ENCODE results near the gene KCNT1. TPM values are rescaled to one million over a fixed set of nuclear protein-coding genes. Genes with fewer than 3 reads are reported as not detected.

KCNT1 gene
- total RNA-seq, 1 experiment from 2014 or later = not detected

DNA sequence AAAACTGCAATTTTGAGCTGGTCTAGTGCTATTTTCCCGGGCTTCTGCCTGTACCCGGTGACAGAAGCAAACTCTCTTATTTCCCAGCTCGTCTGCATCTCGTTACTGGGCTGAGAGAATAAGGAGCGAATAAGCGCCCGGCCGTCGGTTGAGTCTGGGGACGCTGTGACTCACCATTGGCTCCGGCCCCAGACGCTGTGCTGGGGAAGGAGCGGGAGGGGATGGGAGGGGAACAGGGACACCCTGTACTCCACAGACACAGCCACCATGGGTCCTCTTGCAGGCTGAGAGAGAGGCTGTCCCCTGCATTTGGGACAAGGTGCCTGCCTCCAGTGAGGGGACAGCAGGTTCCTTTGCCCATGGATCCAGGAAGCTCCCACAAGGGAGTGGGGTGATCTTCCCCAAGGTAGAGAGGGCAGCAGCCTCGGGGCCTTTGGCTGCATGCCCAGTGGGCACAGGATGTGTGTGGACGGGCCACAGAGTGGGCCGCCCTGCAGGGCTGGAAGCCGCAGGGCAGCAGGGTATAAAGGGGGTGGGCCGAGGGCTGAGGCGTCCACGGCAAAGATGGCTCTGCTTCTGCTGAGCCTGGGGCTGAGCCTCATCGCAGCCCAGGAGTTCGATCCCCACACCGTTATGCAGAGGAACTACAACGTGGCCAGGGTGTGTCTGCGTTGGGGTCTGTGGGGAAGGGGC lies 39.1 kb upstream of the KCNT1 start, which contains the start of gene LCN9:
Gene LCN9 (plus strand): TSS at position 552 of the 693 bp plus-strand sequence. CDS start 13 bp downstream, at position 565.
- CTCF ChIA-PET = no interaction called here

DNA sequence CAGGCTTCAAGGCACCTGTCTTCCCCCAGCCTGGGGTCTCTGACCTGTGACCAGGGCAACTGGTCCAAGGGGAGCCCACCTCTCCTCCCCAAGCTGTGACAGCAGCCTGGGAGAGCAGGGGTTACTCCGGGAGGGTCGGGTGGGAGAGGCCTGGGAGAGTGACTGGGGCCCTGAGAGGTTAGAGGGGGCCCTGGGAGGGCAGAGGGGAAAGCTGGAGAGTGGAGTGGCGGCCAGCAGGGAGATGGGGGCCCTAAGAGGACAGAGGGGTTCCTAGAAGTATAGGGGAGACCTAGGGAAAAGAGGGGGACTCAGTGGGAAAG lies 38.6 kb upstream of the KCNT1 start:
- peaks cover 92% of the 10 kb centered on the region for H3K27me3 ChIP-seq (ENCODE audit: insufficient read depth, low read depth)
- H3K4me3 ChIP-seq = no peak overlapping the region
- no peaks in the 10 kb centered on the region for H3F3A ChIP-seq (ENCODE audit: insufficient read depth, low read depth)
- POLR2A ChIA-PET (ENCODE audit: unreplicated experiment) = no interaction called here
- H3K4me2 ChIP-seq = no peak overlapping the region
- DNase-seq = no peak
- H3K27ac ChIP-seq = no peak overlapping the region
- H3K4me1 ChIP-seq (replicated peaks; ENCODE audit: insufficient read depth) = no peaks in the 10 kb centered on the region
- intact Hi-C loops (cut with micrococcal nuclease; ENCODE audit: unreplicated experiment) = no loop called here
- no peaks in the 10 kb centered on the region for H3K36me3 ChIP-seq (ENCODE audit: low read depth)
- H2AFZ ChIP-seq = no peak overlapping the region
- no peaks in the 10 kb centered on the region for H3K9me2 ChIP-seq (ENCODE audit: insufficient read depth)
- no peaks in the 10 kb centered on the region for H3K79me2 ChIP-seq (ENCODE audit: low read depth)
- no peaks in the 10 kb centered on the region for H4K20me1 ChIP-seq (ENCODE audit: insufficient read depth)
- CTCF ChIA-PET = no interaction called here
- no peak for TF ChIP-seq EZH2 (IDR thresholded peaks at IDR 0.05; ENCODE audit: low read depth)
- TF ChIP-seq, protein P1, sequence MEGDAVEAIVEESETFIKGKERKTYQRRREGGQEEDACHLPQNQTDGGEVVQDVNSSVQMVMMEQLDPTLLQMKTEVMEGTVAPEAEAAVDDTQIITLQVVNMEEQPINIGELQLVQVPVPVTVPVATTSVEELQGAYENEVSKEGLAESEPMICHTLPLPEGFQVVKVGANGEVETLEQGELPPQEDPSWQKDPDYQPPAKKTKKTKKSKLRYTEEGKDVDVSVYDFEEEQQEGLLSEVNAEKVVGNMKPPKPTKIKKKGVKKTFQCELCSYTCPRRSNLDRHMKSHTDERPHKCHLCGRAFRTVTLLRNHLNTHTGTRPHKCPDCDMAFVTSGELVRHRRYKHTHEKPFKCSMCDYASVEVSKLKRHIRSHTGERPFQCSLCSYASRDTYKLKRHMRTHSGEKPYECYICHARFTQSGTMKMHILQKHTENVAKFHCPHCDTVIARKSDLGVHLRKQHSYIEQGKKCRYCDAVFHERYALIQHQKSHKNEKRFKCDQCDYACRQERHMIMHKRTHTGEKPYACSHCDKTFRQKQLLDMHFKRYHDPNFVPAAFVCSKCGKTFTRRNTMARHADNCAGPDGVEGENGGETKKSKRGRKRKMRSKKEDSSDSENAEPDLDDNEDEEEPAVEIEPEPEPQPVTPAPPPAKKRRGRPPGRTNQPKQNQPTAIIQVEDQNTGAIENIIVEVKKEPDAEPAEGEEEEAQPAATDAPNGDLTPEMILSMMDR (conservative IDR thresholded peaks at IDR 0.05) = no peak
- BruUV-seq (replicated peaks) = no TSS peak
- no peaks in the 10 kb centered on the region for H3K9me3 ChIP-seq (ENCODE audit: insufficient read depth, low read depth)

More for the DNA sequence above, 39.1 kb upstream of the KCNT1 start, which contains the start of gene LCN9:
- H3K9me2 ChIP-seq (ENCODE audit: insufficient read depth) = no peaks in the 10 kb centered on the region
- TF ChIP-seq, protein P1 (conservative IDR thresholded peaks at IDR 0.05) = no peak
- no peak for TF ChIP-seq EZH2 (IDR thresholded peaks at IDR 0.05; ENCODE audit: low read depth)
- no peak within 1 kb of the TSS for H3K4me3 ChIP-seq
- H3K4me1 ChIP-seq (replicated peaks; ENCODE audit: insufficient read depth) = no peaks in the 10 kb centered on the region
- peaks cover 95% of the 10 kb centered on the region for H3K27me3 ChIP-seq (ENCODE audit: insufficient read depth, low read depth)
- no peak for DNase-seq
- H3K9me3 ChIP-seq (ENCODE audit: insufficient read depth, low read depth) = no peaks in the 10 kb centered on the region
- H3K4me2 ChIP-seq = no peak within 1 kb of the TSS
- no peak within 1 kb of the TSS for H2AFZ ChIP-seq
- no peaks in the 10 kb centered on the region for H4K20me1 ChIP-seq (ENCODE audit: insufficient read depth)
- BruUV-seq (replicated peaks) = no TSS peak
- POLR2A ChIA-PET (ENCODE audit: unreplicated experiment) = no interaction called here
- no peaks in the 10 kb centered on the region for H3F3A ChIP-seq (ENCODE audit: insufficient read depth, low read depth)
- no peaks in the 10 kb centered on the region for H3K36me3 ChIP-seq (ENCODE audit: low read depth)
- H3K79me2 ChIP-seq (ENCODE audit: low read depth) = no peaks in the 10 kb centered on the region
- intact Hi-C loops (cut with micrococcal nuclease; ENCODE audit: unreplicated experiment) = no loop called here
- no peak within 1 kb of the TSS for H3K27ac ChIP-seq

DNA sequence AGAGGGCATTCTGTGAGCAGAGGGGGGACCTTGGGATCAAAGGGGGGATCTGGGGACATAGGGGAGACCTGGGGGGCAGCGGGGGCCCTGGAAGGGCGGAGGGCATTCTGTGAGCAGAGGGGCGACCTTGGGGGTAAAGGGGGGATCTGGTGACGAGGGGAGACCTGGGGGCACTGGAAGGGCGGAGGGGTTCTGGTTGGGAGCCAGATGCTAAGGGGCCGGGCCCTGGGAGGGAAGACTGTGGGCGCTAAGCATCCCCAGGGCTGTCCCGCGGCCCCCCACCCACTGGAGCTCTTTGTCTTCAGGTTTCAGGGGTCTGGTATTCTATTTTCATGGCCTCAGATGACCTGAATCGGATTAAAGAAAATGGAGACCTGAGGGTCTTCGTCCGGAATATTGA lies 38.1 kb upstream of the KCNT1 start:
- Histone ChIP-seq H3K27me3 (ENCODE audit: insufficient read depth, low read depth) (peaks cover 92% of the 10 kb centered on the region), H3K4me2 (no peak overlapping the region), H3K36me3 (ENCODE audit: low read depth) (no peaks in the 10 kb centered on the region), H3K9me3 (ENCODE audit: insufficient read depth, low read depth) (no peaks in the 10 kb centered on the region), H3K79me2 (ENCODE audit: low read depth) (no peaks in the 10 kb centered on the region), H3K27ac (no peak overlapping the region), H3K4me3 (no peak overlapping the region), H3K9me2 (ENCODE audit: insufficient read depth) (no peaks in the 10 kb centered on the region), H3F3A (ENCODE audit: insufficient read depth, low read depth) (no peaks in the 10 kb centered on the region), H2AFZ (no peak overlapping the region), H3K4me1 (replicated peaks; ENCODE audit: insufficient read depth) (no peaks in the 10 kb centered on the region), H4K20me1 (ENCODE audit: insufficient read depth) (no peaks in the 10 kb centered on the region)
- CTCF ChIA-PET = no interaction called here
- POLR2A ChIA-PET (ENCODE audit: unreplicated experiment) = no interaction called here
- intact Hi-C loops (cut with micrococcal nuclease; ENCODE audit: unreplicated experiment) = no loop called here
- DNase-seq = no peak
- TF ChIP-seq EZH2 (IDR thresholded peaks at IDR 0.05; ENCODE audit: low read depth) = no peak
- TF ChIP-seq, protein P1 (conservative IDR thresholded peaks at IDR 0.05) = no peak
- no TSS peak for BruUV-seq (replicated peaks)
